H9 (cell line): ENCODE results near the gene TSR1. TPM values are rescaled to one million over a fixed set of nuclear protein-coding genes. Genes with fewer than 3 reads are reported as not detected.

Experiments used
- DNase-seq: peaks from one replicate; pipeline ENCODE4 v3.0.0-alpha.2; 2017
- H2AFZ ChIP-seq: one replicate; pipeline ENCODE4 v1.6.1; 2013; ENCODE audit warnings: mild to moderate bottlenecking, low read length, control low read depth, moderate library complexity
- H2AK5ac ChIP-seq: 2 replicates; pipeline ENCODE4 v1.6.1; 2013; ENCODE audit warnings: low read length, control low read depth, mixed read lengths; ENCODE audit not compliant: insufficient read length
- H2BK120ac ChIP-seq: one replicate; pipeline ENCODE4 v1.6.1; 2013; ENCODE audit warnings: low read depth, mild to moderate bottlenecking, low read length, control low read depth, inconsistent platforms; ENCODE audit not compliant: poor library complexity, severe bottlenecking
- H2BK12ac ChIP-seq: 2 replicates; pipeline ENCODE4 v1.6.1; 2013; ENCODE audit warnings: low read length, control low read depth, mixed read lengths, low read depth; ENCODE audit not compliant: insufficient read length
- H2BK15ac ChIP-seq: 2 replicates; pipeline ENCODE4 v1.6.1; 2013; ENCODE audit warnings: low read depth, low read length, control low read depth
- H2BK20ac ChIP-seq: one replicate; pipeline ENCODE4 v1.6.1; 2013; ENCODE audit warnings: low read depth, mild to moderate bottlenecking, low read length, control low read depth, inconsistent platforms; ENCODE audit not compliant: poor library complexity, severe bottlenecking
- H2BK5ac ChIP-seq: 2 replicates; pipeline ENCODE4 v1.6.1; 2013; ENCODE audit warnings: low read length, control low read depth, mixed read lengths; ENCODE audit not compliant: insufficient read length
- H3K14ac ChIP-seq: 2 replicates; pipeline ENCODE4 v1.6.1; 2013; ENCODE audit warnings: low read length, control low read depth; ENCODE audit not compliant: insufficient read depth
- H3K18ac ChIP-seq: 2 replicates; pipeline ENCODE4 v1.6.1; 2013; ENCODE audit warnings: low read depth, mild to moderate bottlenecking, mixed read lengths, low read length, control low read depth; ENCODE audit not compliant: insufficient read length
- H3K23ac ChIP-seq: 2 replicates; pipeline ENCODE4 v1.6.1; 2013; ENCODE audit warnings: low read length, control low read depth, mixed read lengths, low read depth; ENCODE audit not compliant: insufficient read length
- H3K23me2 ChIP-seq: 2 replicates; pipeline ENCODE4 v1.6.1; 2013; ENCODE audit warnings: low read depth, mild to moderate bottlenecking, mixed read lengths, low read length, control low read depth; ENCODE audit not compliant: insufficient read length, poor library complexity, severe bottlenecking
- H3K27ac ChIP-seq: 2 replicates; pipeline ENCODE4 v1.5.1; 2013; ENCODE audit warnings: low read length, control low read depth, mixed read lengths, low read depth; ENCODE audit not compliant: insufficient read length
- H3K27me3 ChIP-seq: 2 replicates; pipeline ENCODE4 v1.6.1; 2013; ENCODE audit warnings: low read length, control low read depth, inconsistent platforms; ENCODE audit not compliant: insufficient read depth
- H3K4ac ChIP-seq: 2 replicates; pipeline ENCODE4 v1.6.1; 2013; ENCODE audit warnings: low read depth, mild to moderate bottlenecking, control low read depth, inconsistent platforms, low read length, moderate library complexity
- H3K4me1 ChIP-seq: 2 replicates; pipeline ENCODE4 v1.6.1; 2013; ENCODE audit warnings: low read length, control low read depth, inconsistent platforms; ENCODE audit not compliant: insufficient read depth
- H3K4me2 ChIP-seq: 2 replicates; pipeline ENCODE4 v1.6.1; 2013; ENCODE audit warnings: low read length, control low read depth, mixed read lengths; ENCODE audit not compliant: insufficient read length, insufficient read depth
- H3K56ac ChIP-seq: 2 replicates; pipeline ENCODE4 v1.6.1; 2013; ENCODE audit warnings: low read depth, mild to moderate bottlenecking, mixed read lengths, low read length, control low read depth; ENCODE audit not compliant: insufficient read length
- H3K79me1 ChIP-seq: 2 replicates; pipeline ENCODE4 v1.6.1; 2013; ENCODE audit warnings: low read depth, mild to moderate bottlenecking, moderate library complexity, low read length, control low read depth, inconsistent platforms; ENCODE audit not compliant: insufficient read depth, poor library complexity, severe bottlenecking
- H3K79me2 ChIP-seq: 2 replicates; pipeline ENCODE4 v1.6.1; 2013; ENCODE audit warnings: low read length, control low read depth, inconsistent platforms; ENCODE audit not compliant: insufficient read depth
- H3K9ac ChIP-seq: 2 replicates; pipeline ENCODE4 v1.6.1; 2013; ENCODE audit warnings: low read length, control low read depth, mixed read lengths; ENCODE audit not compliant: insufficient read length; ENCODE audit errors: extremely low read depth
- H3K9me3 ChIP-seq: one replicate; pipeline ENCODE4 v1.6.1; 2013; ENCODE audit warnings: low read depth, low read length, inconsistent platforms; ENCODE audit not compliant: control insufficient read depth
- H3T11ph ChIP-seq: one replicate; pipeline ENCODE4 v1.6.1; 2013; ENCODE audit warnings: mild to moderate bottlenecking, low read length, control low read depth, inconsistent platforms
- H4K20me1 ChIP-seq: one replicate; pipeline ENCODE4 v1.6.1; 2013; ENCODE audit not compliant: control insufficient read depth, insufficient read length, insufficient read depth
- H4K5ac ChIP-seq: 2 replicates; pipeline ENCODE4 v1.6.1; 2013; ENCODE audit warnings: low read depth, mild to moderate bottlenecking, mixed read lengths, low read length, control low read depth; ENCODE audit not compliant: insufficient read length
- H4K8ac ChIP-seq: replicated peaks from 2 replicates; pipeline ENCODE4 v1.6.1; 2013; ENCODE audit warnings: low read length, control low read depth, mixed read lengths, low read depth; ENCODE audit not compliant: insufficient read length
- H4K91ac ChIP-seq: 2 replicates; pipeline ENCODE4 v1.6.1; 2013; ENCODE audit warnings: low read depth, mild to moderate bottlenecking, moderate library complexity, mixed read lengths, low read length, control low read depth; ENCODE audit not compliant: insufficient read length
- H3K27ac Mint-ChIP-seq, 3 experiments: 2 replicates in 2 of 3; 3 replicates in 1 of 3; pipeline ENCODE4 v1.8.0; 2020 to 2021; ENCODE audit warnings: mixed read lengths in 3 of 3, mild to moderate bottlenecking in 1 of 3, moderate library complexity in 1 of 3
- H3K27me3 Mint-ChIP-seq: 2 replicates; pipeline ENCODE4 v1.8.0; 2021; ENCODE audit warnings: low read depth, mild to moderate bottlenecking, moderate library complexity, mixed read lengths
- H3K36me3 Mint-ChIP-seq, 3 experiments: 2 replicates in 2 of 3; 3 replicates in 1 of 3; pipeline ENCODE4 v1.8.0; 2020 to 2021; ENCODE audit warnings: low read depth in 3 of 3, mixed read lengths in 3 of 3; ENCODE audit not compliant: insufficient read depth in 1 of 3
- H3K4me1 Mint-ChIP-seq, 2 experiments: 2 replicates each; pipeline ENCODE4 v1.8.0; 2020; ENCODE audit warnings: mixed read lengths in 2 of 2
- H3K4me3 Mint-ChIP-seq, 2 experiments: 2 replicates in 1 of 2; 3 replicates in 1 of 2; pipeline ENCODE4 v1.8.0; 2020 to 2021; ENCODE audit warnings: mild to moderate bottlenecking in 2 of 2, mixed read lengths in 2 of 2, moderate library complexity in 1 of 2
- H3K9me3 Mint-ChIP-seq, 2 experiments: 2 replicates in 1 of 2; 3 replicates in 1 of 2; pipeline ENCODE4 v1.8.0; 2020; ENCODE audit warnings: mild to moderate bottlenecking in 2 of 2, mixed read lengths in 2 of 2, moderate library complexity in 1 of 2
- WGBS: extraction: QIAGEN DNeasy Blood & Tissue Kit; methylation state at CpG from one replicate; pipeline ENCODE4 v1.1.7; 2013; ENCODE audit warnings: missing lambda C conversion rate, low lambda C conversion rate, mixed read lengths; ENCODE audit not compliant: insufficient read length; ENCODE audit errors: extremely low coverage; 5-methylcytosine and 5-hydroxymethylcytosine counted together
- total RNA-seq: library from RNA; stranded (reverse); gene quantifications from 2 replicates; pipeline ENCODE4 v1.2.1, GENCODE V29; 2021
- TF ChIP-seq, protein P1 (sequence below): fragments of 200-600 bp; sonication (generic); conservative IDR thresholded peaks from 3 replicates; pipeline ENCODE4 v1.8.0; 2021; ENCODE audit warnings: antibody characterized with exemption, mild to moderate bottlenecking

The TSR1 gene
- total RNA-seq, 1 experiment from 2014 or later = 81.1 TPM

DNA sequence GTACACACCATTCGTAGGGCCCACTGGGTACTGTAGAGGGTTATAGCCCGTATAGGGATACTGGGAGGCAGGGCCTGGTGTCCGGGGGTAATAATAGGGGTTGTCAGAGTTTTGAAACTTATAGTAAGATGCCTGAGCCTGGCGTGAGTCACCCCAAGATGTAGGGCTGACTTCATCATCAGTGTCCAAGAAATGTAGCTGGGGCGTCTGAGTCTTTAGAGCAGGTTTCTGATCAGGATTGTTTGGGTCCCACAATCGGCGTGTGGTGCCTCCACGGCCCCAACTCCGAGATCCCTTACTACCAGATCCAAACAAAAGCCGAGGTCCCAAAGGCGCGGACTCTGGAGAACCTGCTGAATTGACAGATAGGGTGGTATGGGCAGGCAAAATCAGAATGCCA lies 37.1 kb downstream of the TSR1 start:
- Histone ChIP-seq H3K23ac (no peak overlapping the region), H3K9me3 (no peaks in the 10 kb centered on the region), H3K18ac (no peak overlapping the region), H3K9ac (no peak overlapping the region), H4K20me1 (peaks cover 2% of the 10 kb centered on the region), H2BK120ac (no peak overlapping the region), H3K79me2 (no peaks in the 10 kb centered on the region), H3K27ac (no peak overlapping the region), H3K56ac (no peak overlapping the region), H3K27me3 (no peaks in the 10 kb centered on the region; the same call in 1 of the 2 replicates), H2BK12ac (no peak overlapping the region), H3K4me2 (no peak overlapping the region), H4K91ac (no peak overlapping the region), H3K14ac (no peak overlapping the region), H2BK15ac (no peak overlapping the region), H2AFZ (no peak overlapping the region), H2BK20ac (no peak overlapping the region), H3T11ph (no peak overlapping the region), H2BK5ac (no peak overlapping the region), H4K5ac (no peak overlapping the region), H3K4ac (no peak overlapping the region), H3K4me1 (no peaks in the 10 kb centered on the region), H4K8ac (no peak overlapping the region), H3K79me1 (peaks cover 4% of the 10 kb centered on the region), H3K23me2 (peaks cover 5% of the 10 kb centered on the region), H2AK5ac (no peak overlapping the region)
- TF ChIP-seq, protein P1, sequence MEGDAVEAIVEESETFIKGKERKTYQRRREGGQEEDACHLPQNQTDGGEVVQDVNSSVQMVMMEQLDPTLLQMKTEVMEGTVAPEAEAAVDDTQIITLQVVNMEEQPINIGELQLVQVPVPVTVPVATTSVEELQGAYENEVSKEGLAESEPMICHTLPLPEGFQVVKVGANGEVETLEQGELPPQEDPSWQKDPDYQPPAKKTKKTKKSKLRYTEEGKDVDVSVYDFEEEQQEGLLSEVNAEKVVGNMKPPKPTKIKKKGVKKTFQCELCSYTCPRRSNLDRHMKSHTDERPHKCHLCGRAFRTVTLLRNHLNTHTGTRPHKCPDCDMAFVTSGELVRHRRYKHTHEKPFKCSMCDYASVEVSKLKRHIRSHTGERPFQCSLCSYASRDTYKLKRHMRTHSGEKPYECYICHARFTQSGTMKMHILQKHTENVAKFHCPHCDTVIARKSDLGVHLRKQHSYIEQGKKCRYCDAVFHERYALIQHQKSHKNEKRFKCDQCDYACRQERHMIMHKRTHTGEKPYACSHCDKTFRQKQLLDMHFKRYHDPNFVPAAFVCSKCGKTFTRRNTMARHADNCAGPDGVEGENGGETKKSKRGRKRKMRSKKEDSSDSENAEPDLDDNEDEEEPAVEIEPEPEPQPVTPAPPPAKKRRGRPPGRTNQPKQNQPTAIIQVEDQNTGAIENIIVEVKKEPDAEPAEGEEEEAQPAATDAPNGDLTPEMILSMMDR = no peak
- Mint-ChIP-seq H3K4me3 (no peak overlapping the region), H3K9me3 (no peaks in the 10 kb centered on the region), H3K27me3 (peaks cover 3% of the 10 kb centered on the region; the same call in 1 of the 2 replicates), H3K36me3 (peaks cover 15 to 63% (median 46%) of the 10 kb centered on the region in 3 experiments; a peak in 6 of 7 replicates), H3K4me1 (peaks cover 7 to 15% of the 10 kb centered on the region in 2 experiments; a peak in 3 of 4 replicates), H3K27ac (no peak overlapping the region)
- WGBS = no CpG with 5 or more reads among the region's 12 CpGs
- no peak for DNase-seq
